ENCODE results near the gene HNF4A.
"Not testable (repeated sequence)": the region's sequence is repeated elsewhere in the genome, so short reads cannot be mapped to it uniquely, and the experiment has no call there.

The HNF4A gene

DNA sequence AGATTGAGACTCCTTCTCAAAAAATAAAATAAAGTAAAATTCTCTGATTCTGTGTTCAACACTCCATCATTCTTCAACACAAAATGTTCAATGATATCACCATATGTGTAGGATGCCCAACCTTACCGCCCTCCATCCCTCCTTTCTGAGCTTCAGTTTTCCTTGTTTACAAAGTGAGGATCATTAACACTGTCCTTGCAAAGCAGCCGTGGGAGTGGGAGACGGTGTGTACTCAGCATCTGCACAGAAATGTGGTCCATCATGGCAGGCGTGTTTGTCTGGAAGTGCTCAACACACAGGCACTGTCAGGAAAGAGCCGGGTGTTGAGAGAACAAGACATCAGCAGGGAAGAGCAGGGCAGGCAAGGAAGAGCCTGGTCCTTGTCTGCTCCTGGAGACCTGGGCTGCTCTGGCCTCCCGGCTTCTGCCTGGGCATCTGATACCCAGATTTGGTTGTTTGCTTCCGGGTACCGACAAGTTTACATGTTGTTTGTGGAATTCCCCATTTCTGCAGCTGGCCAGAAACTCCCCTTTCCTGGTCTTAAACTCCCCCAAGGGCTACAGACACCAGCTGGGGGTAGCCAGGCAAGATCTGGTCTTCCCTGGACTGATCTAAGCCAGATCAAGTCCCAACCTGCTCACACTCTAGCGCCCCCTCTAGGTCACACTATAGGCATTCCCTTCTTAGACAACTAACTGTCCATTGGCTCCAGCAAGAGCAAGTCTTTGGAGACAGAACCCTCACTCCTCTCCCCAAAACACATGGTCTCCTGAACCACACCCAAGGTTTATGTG lies 93.5 kb downstream of the HNF4A start:
- DNase-seq = no peak

DNA sequence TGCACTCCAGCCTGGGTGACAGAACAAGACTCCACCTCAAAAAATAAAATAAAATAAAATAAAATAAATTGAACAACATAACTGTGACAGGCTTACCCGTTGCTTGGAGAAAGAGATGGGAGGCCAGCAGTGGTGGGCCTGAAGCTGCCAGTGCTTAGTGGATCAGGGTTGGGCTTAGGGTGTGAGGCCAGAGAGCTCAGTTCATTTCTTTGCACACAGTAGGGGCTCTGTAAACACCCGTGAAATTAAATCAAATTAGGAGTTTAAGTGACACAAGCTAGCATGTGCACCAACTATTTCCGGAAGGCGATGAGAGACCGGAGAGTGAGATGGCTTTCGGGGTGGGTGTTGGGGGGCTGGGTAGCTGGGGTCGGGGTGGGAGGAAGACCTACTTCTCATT lies 94.4 kb downstream of the HNF4A start:
- DNase-seq = no peak

DNA sequence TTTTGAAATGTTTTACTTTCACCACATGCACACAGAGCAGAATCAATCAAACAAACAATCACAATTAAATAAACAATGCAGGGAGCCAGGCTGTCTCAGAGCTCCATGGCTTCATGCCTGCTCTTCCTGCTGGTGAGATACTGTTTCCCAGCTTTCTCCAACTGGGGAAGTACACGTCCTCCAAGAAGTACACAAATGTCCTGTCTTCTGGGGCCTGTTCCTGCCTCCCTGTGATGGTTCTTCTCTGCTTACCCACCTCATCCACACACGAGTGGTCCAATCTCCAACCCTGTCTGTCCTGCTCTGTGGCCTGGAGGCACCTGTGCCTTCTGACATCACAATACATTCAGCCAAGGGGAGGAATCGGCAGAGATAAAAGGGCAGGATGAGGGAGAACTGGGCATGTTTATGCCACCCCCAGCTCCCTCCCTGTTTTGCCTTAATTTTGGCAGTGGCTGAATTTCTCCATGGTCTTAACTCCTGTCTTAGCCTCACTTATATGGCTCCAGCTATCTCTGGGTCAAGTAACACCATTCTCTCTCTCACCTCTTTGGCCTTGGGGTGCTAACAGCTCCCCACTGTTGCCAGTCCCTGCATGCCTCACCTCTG lies 94.9 kb downstream of the HNF4A start:
- DNase-seq = no peak

DNA sequence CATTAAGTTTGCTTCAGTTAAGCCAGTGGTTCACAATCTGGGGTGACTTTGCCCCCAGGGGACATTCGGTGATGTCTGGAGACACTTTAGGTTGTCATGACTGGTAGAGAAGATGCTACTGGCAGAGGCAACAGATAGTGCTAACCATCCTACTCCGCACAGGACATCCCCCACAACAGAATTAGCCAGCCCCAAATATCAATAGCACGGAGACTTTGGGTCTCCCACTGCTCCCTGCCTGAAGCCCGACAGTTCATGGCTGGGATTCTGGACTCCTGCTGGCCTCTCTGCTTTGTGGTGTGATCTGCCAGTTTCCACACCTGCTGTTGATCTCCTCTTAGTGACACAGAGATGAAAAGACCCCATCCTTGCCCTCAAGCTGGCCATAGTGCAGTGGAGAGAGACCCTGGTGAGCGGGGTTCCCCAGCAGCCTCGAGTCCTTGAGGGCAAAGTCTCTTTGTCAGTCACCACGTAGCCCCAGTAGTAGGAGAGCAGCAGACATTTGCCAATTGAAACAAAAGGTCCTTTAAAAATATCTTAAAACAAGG lies 95.5 kb downstream of the HNF4A start:
- no peak for DNase-seq

DNA sequence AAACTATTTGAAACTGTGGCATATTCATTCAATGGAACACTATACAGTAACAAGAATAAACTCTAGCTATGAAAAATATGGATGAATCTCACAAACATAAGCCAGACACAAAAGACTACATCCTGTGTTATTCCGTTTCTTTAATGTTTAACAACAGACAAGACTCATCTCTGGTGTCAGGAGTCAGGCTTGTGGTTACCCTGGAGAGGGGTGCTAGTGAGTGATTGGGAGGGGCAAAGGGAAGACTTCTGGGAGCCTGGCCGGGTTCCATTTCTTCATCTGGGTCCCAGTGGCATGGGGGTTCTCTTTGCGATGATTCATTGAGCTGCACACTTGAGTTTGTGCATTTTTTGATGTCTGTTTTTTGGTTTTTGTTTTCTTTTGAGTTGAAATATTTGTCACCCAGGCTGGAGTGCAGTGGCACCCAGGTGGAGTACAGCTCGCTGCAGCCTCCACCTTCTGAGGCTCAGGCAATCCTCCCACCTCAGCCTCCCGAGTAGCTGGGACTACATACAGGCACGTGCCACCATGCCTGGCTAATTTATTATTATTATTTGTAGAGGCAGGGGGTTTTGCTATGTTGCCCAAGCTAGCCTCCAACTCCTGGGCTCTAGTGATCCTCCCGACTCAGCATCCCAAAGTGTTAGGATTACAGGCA lies 98.9 kb downstream of the HNF4A start:
- no peak for DNase-seq

DNA sequence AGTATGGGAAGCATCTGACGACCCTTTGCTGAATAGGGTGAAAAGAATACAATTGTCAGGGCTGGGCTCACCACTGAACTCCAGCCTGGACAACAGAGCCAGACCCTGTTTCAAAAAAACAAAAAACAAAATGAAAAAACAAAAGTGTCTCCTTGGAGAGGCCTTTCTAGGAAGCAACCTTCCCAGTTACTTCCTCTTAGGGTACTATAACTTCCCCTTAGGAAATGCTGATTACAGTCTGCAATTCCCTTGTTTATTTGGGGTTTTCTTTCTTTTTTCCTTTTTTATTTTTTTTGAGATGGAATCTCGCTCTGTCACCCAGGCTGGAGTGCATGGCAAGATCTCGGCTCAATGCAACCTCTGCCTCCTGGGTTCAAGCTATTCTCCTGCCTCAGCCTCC lies 99.6 kb downstream of the HNF4A start:
- no peak for DNase-seq

DNA sequence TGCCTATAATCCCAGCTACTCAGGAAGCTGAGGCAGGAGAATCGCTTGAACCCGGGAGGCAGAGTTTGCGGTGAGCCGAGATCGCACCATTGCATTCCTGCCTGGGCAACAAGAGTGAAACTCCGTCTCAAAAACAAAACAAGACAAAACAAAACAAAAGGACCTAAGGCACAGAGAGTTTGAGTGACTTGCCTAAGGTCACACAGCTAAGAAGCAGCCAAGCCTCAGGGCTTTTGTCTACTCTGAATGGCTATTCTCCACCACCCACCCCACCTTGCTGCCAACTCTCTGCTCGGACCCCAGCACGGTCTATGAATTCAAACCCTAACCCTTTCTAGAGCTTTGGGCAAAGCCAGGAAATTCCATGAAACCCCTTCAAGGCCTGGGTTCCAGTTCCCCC lies 101.1 kb downstream of the HNF4A start:
- no peak for DNase-seq

DNA sequence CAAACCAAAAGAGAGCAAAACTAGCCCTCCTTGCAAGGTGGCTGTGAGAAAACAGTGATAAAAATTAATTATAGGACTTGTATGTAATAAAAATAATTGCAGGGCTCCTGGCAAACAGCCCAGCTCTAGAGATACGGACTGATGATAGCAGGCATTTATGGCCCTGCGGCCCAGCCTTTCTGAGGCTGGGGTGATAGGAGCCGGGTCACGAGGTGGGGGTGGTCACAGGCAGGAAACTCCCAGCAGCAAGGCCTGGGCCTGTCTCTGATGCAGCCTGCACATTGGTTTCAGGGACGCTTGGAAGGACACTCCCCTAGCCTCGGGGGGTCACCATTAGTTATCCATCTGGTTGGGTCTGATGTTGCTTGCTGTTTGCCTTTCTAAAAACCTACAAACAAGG lies 101.5 kb downstream of the HNF4A start:
- DNase-seq = no peak

DNA sequence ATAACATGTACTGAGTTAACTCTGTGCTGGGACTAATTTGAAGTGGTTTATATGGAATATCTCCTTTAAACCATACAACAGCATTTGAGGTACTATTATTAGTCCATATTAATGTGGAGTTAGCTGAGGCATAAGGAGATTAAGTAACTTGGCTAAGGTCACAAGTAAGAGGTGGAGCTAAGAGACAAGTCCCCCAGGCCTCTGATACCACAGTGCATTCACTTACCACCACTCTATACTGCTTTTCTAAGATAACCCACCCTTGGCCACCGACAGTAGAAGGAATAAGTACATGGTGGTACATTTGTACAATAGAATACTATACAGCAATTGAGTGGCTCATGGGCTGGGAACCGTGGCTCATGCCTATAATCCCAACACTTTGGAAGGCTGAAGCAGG lies 103.8 kb downstream of the HNF4A start:
- DNase-seq = no peak

DNA sequence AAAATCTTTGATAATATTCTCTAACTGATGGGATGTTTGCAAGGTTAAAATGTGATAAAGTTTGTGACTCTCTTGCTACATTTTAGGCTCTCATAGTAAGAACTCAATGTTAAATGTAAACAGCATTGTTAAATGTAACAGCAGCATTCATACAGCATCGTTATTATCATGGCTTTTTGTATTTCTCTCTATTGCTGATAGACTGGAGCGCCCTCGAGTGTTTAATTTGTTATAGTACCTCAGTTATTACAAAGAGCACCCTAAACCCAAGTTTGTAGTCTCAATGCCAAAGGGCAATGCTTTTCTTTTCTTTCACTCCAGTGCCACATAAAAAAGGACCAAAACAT lies 105.3 kb downstream of the HNF4A start:
- peak; percentile 10 to 28 for DNase-seq

DNA sequence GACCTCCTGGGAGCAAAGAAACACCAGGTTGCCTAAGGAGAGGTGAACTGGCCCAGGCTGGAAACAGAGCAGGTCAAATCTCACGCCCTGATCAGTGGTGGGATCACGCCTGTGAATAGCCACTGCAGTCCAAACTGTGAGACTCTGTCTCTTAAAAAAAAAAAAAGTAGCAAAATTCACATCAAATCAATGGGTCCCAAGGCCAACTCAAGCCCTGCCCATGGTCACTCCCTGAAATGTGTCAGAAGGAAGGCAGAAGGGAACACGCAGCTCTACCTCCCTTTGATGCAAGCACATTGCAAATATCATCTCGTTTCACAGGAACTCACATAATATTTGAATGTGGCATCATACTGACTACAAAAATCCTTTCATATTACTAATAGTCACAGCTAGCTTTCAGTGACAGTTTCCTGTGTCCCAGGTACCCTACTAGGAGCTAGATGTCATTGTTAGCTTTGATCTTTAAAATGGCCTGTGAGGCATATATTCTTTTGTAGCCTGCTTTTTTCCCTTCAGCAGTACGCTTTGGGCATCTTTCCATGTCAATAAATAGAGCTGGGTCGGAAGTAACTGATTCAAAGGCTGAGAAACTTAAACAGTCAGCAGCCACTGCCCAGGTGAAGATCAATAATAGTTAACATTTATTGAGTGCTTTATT lies 105.8 kb downstream of the HNF4A start:
- no peak for DNase-seq

DNA sequence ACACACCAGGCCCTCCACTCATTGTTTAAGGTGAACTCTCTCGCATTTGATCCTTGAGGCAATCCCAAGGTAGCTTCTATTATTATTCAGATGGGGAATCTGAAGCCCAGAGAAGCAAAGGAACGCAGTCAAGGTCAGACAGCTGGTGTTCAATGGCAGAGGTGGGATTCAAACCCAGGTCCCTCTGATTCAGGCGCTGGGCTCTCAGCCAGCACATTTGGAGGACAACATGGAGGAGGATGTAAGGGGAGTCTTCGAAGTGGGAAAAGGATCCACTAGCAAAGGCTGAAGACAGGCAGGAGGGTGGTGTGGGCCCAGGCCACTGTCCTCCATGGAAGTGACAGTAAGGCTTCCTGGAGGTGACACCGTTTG lies 106.3 kb downstream of the HNF4A start:
- no peak for DNase-seq

DNA sequence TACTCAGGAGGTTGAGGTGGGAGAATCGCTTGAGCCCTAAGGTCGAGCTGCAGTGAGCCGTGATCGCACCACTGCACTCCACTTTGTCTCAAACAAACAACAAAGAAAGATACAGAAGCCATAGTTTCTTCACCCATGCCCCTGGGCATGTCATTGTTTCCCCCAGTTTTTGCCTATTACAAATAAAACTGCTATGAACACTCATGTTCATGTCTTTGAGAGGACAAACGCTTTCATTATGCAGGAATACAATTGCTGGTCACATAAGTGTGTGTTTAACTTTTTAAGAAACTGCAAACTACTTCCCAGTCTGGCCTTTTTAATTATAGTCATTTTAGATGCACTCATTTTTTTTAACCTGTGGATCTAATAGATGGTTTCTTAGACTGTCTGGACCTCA lies 108.0 kb downstream of the HNF4A start:
- no peak for DNase-seq

DNA sequence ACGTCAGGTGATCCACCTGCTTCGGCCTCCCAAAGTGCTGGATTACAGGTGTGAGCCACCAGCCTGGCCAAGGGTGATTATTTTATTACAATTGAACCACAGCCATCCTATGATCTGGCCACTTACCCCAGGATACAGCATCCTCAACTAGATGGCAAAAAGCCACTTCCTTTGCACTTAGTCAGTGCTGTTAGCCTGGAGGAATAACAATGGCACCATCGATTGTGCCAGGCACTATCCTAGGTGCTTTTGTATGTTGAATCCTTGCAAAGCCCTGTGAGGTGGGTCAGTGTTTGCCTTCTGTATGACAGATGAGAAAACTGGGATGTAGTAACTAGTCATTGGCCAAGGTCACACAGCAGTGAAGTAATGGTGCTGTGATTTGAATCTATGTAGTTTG lies 109.0 kb downstream of the HNF4A start:
- DNase-seq = no peak

DNA sequence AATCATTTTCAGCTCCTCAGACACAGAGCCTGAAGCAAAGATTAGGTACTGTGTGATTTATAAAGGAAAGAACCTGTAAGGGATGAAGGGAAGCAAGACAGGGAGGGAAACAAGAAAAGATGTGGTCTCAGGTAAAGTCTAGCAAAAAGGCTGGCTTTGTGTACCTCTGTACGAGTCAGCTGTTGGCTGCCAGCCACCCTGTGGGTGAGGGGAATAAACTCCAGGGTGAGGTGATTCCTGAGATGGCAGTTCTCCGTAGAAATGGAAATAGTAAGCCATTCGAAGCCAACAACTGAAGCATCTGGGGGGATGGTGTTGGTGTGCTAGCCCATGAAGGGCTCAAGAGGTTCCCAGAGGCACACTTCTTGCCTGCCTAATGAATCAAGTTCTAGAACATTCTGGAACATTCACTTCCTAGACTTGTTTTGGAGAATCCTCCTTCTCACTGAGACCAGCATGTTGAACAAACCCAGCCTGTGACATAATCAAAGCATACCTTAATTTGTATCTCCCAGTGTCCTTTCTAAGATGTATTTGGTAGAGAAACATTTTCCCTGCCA lies 109.6 kb downstream of the HNF4A start:
- no peak for DNase-seq

DNA sequence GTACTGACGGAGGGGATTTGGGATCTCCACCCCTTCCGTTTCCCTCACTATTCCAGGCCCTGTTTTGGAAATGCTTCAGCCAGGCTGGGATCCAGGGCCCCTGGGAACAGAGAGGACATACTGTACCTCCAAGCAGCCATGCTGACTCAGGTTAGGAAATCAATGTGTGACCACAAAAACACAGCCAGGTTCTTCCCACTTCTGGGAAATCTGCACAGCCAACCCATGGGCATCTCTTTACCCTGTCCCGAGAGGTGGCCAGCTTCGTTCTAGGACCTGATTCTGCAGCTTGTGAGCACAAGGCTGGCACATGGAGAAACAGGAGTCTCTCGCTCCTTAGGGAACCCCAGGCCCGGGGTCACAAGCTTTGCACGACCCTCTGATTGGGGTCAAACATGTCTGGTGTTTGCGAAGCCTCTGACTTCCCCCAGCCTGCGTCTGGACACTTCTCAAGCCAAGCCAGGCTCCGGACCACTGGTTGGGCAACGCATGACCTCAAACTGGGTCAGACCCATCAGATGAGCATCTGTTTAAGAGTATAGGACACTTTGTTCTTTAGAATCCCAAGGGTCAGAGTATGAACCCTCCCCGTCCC lies 111.9 kb downstream of the HNF4A start:
- DNase-seq = no peak

DNA sequence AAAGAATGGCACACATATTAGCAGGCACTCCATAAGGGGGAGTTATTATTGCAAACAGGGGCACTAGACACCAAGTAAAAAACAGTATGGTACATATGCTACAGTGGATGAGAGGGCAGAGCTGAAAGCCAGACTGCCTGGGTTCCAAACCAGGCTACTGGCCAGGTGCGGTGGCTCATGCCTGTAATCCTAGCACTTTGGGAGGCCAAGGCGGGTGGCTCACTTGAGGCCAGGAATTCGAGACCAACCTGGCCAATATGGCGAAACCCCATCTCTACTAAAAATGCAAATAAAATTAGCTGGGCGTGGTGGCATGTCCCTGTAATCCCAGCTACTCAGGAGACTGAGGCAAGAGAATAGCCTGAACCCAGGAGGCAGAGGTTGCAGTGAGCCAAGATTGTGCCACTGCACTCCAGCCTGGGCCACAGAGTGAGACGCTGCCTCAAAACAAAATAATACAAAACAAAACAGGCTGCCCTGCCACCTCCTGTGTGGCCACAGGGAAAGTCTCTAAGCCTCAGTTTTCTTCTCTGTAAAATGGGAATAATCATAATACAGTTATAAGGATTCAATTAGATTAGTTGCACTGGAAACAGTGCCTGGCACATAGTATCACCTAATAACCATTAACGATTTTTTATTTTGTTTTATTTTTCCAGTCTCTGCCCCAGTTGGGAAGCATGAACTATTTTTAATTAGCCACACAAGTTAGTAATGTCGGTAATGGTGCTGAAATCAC lies 112.7 kb downstream of the HNF4A start:
- no peak for DNase-seq

DNA sequence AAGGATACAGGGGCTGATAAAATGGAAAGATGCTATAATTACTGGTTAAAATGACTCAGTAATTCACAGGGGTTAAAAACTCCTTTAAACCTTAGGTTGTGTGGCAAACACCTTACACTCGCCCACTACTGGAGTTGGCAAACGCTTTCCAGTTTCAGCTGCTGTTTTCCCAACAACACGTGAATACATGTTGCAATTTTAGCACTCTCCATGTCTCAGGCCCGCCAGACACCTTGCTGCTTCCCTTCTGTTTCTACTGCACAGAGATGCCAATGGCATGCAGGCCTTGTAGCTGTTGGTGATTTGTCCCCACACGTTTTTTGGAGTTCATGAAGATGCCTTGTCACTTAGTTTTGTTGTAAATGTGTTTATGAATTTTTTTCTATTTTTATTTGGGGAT lies 114.8 kb downstream of the HNF4A start:
- no peak for DNase-seq

DNA sequence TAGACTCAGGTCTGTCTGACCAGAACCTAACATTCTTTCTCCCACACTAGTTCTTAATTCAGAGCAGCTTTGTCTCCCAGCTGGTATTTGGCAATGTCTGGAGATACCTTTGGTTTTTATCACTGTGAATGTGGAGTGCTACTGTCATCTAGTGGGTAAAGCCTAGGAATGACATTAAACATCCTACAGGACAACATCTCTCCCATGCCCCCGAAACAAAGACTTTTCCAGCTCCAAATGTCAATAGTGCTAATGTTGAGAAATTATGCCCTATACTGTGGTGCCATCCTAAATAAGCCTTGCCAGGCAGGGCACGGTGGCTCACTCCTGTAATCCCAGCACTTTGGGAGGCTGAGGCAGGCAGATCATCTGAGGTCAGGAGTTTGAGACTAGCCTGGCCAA lies 116.0 kb downstream of the HNF4A start:
- DNase-seq = no peak

DNA sequence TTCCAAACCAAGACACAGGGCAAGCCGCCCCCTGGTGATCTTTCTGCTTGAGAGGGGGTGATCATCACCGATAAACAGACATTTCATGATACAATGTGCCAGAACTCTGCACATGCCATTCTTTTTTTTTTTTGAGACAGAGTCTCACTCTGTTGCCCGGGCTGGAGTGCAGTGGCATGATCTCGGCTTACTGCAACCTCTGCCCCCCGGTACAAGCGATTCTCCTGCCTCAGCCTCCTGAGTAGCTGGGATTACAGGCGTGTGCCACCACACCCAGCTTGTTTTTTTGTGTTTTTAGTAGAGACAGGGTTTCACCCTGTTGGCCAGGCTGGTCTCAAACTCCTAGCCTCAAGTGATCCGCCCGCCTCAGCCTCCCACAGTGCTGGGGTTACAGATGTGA lies 116.8 kb downstream of the HNF4A start:
- not testable (repeated sequence) for DNase-seq

DNA sequence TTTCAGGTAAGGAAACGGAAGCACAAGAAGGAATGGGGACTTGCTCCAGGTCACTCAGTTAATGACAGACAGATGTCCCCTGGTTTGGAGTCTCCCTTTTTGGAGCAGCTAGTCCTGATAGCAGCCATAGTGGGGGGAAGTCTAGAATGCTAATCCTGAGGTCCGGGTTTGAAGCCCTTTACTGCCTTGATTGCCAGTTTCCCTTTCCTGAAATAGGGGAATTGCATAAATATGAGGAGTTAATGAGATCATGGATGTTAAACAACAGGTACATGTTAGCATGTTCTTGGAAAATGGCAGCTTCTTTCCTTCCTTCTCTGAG lies 119.8 kb downstream of the HNF4A start:
- peak in 1 of 2 experiments; percentile 44 for DNase-seq

All from NCI-H2081 (cell line).